Measurements from ENCODE around the gene SEC23B. TPM values are rescaled to one million over a fixed set of nuclear protein-coding genes. Genes with fewer than 3 reads are reported as not detected.

SEC23B gene
- polyA plus RNA-seq, 3 donors = 38.9 to 88.1 (median 68.4) TPM

DNA sequence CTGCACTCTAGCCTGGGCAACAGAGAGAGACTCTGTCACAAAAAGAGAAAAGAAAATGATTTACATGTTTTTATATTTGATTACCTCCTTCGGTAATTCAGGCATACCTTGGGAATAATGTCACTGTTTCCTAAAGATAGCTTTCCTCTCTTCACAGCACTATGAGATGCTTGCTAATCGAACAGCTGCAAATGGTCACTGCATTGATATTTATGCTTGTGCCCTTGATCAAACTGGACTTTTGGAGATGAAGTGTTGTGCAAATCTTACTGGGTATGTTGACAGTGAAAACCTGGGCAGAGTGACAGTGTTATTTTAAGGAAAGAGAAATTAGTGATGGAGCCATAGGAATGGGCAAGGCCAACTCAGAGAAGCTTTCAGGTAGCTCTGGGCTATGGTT lies 19.6 kb downstream of the SEC23B start:
- no peak overlapping the region for H3K9ac ChIP-seq (ENCODE audit: insufficient read depth, low read length, poor library complexity, severe bottlenecking)
- peaks cover 6% of the 10 kb centered on the region for H4K20me1 ChIP-seq (ENCODE audit: insufficient read depth, low read length)
- intact Hi-C loops (cut with micrococcal nuclease) = no loop called here
- 100% methylated on average over 1 of the region's 2 CpGs for WGBS (ENCODE audit: insufficient coverage)
- no peak overlapping the region for H3K4me2 ChIP-seq (replicated peaks; ENCODE audit: extremely low read depth, low read length, poor library complexity, severe bottlenecking)
- H3K4me1 Mint-ChIP-seq = no peaks in the 10 kb centered on the region
- H3K9me3 ChIP-seq (replicated peaks in 1 of 2; ENCODE audit: control insufficient read depth in 1 of 2, insufficient read depth in 1 of 2, low read length in 2 of 2) = no peaks in the 10 kb centered on the region
- no peak overlapping the region for H3K4me3 ChIP-seq (replicated peaks in 1 of 3; ENCODE audit: low read depth in 2 of 3, low read length in 3 of 3)
- peaks cover 4% of the 10 kb centered on the region for H3K79me2 ChIP-seq (ENCODE audit: insufficient read depth, low read length)
- peaks cover 87 to 89% of the 10 kb centered on the region in 2 donors for H3K36me3 ChIP-seq (replicated peaks in 1 of 2; ENCODE audit: control insufficient read depth in 1 of 2, insufficient read depth in 2 of 2, low read length in 2 of 2)
- H3K27ac ChIP-seq (ENCODE audit: low read depth in 1 of 2, low read length in 2 of 2) = no peak overlapping the region
- H3K4me1 ChIP-seq (ENCODE audit: control insufficient read depth in 1 of 2, insufficient read depth in 2 of 2, low read length in 2 of 2) = no peaks in the 10 kb centered on the region
- no peak overlapping the region for H3K4me3 Mint-ChIP-seq
- peaks cover 76 to 93% of the 10 kb centered on the region in 2 donors for H3K36me3 Mint-ChIP-seq
- H3K9me3 Mint-ChIP-seq = no peaks in the 10 kb centered on the region
- no peaks in the 10 kb centered on the region for H3K27me3 ChIP-seq (ENCODE audit: control insufficient read depth in 2 of 2, insufficient read depth in 2 of 2, low read length in 2 of 2)
- DNase-seq = no peak
- TF ChIP-seq, protein P1, sequence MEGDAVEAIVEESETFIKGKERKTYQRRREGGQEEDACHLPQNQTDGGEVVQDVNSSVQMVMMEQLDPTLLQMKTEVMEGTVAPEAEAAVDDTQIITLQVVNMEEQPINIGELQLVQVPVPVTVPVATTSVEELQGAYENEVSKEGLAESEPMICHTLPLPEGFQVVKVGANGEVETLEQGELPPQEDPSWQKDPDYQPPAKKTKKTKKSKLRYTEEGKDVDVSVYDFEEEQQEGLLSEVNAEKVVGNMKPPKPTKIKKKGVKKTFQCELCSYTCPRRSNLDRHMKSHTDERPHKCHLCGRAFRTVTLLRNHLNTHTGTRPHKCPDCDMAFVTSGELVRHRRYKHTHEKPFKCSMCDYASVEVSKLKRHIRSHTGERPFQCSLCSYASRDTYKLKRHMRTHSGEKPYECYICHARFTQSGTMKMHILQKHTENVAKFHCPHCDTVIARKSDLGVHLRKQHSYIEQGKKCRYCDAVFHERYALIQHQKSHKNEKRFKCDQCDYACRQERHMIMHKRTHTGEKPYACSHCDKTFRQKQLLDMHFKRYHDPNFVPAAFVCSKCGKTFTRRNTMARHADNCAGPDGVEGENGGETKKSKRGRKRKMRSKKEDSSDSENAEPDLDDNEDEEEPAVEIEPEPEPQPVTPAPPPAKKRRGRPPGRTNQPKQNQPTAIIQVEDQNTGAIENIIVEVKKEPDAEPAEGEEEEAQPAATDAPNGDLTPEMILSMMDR (IDR thresholded peaks at IDR 0.05) = no peak
- no peak overlapping the region for H3K27ac Mint-ChIP-seq
- H3K27me3 Mint-ChIP-seq (ENCODE audit: low read depth in 3 of 3) = peaks cover 0 to 1% (median 0%) of the 10 kb centered on the region in 3 donors
- H2AFZ ChIP-seq (ENCODE audit: insufficient read depth, low read depth, low read length, poor library complexity, severe bottlenecking) = no peak overlapping the region

DNA sequence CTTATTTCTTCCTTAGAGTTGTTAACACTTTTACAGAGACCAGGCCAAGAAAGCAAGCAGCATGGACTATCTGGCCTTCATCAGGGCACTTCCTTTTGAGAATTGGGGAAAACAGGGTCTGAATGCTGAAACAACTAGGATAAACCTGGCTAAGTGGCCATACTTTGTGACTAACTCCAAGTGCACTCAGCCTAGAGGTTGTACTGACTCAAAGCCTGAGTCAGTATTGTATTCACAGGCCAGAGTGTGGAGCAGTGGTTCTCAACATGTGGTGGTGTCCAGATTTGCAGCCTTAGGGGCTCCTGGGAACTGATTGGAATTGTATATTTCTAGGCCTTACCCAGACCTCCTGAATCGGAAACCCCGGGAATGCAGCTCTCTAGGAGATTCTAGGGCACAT lies 20.1 kb downstream of the SEC23B start:
- peaks cover 5% of the 10 kb centered on the region for H4K20me1 ChIP-seq (ENCODE audit: insufficient read depth, low read length)
- H3K27ac ChIP-seq (ENCODE audit: low read depth in 1 of 2, low read length in 2 of 2) = no peak overlapping the region
- DNase-seq = no peak
- H3K4me3 ChIP-seq (replicated peaks in 1 of 3; ENCODE audit: low read depth in 2 of 3, low read length in 3 of 3) = no peak overlapping the region
- Mint-ChIP-seq H3K9me3 (no peaks in the 10 kb centered on the region), H3K36me3 (peaks cover 81 to 98% of the 10 kb centered on the region in 2 donors), H3K27me3 (ENCODE audit: low read depth in 3 of 3) (peaks cover 0 to 1% (median 0%) of the 10 kb centered on the region in 3 donors), H3K27ac (no peak overlapping the region), H3K4me3 (no peak overlapping the region), H3K4me1 (no peaks in the 10 kb centered on the region)
- TF ChIP-seq, protein P1 (IDR thresholded peaks at IDR 0.05) = no peak
- no peaks in the 10 kb centered on the region for H3K9me3 ChIP-seq (replicated peaks in 1 of 2; ENCODE audit: control insufficient read depth in 1 of 2, insufficient read depth in 1 of 2, low read length in 2 of 2)
- H3K79me2 ChIP-seq (ENCODE audit: insufficient read depth, low read length) = peaks cover 4% of the 10 kb centered on the region
- H3K9ac ChIP-seq (ENCODE audit: insufficient read depth, low read length, poor library complexity, severe bottlenecking) = no peak overlapping the region
- H3K36me3 ChIP-seq (replicated peaks in 1 of 2; ENCODE audit: control insufficient read depth in 1 of 2, insufficient read depth in 2 of 2, low read length in 2 of 2) = peaks cover 92% of the 10 kb centered on the region in 2 donors
- intact Hi-C loops (cut with micrococcal nuclease) = no loop called here
- no peaks in the 10 kb centered on the region for H3K4me1 ChIP-seq (ENCODE audit: control insufficient read depth in 1 of 2, insufficient read depth in 2 of 2, low read length in 2 of 2)
- H3K27me3 ChIP-seq (ENCODE audit: control insufficient read depth in 2 of 2, insufficient read depth in 2 of 2, low read length in 2 of 2) = no peaks in the 10 kb centered on the region
- H2AFZ ChIP-seq (ENCODE audit: insufficient read depth, low read depth, low read length, poor library complexity, severe bottlenecking) = no peak overlapping the region
- no peak overlapping the region for H3K4me2 ChIP-seq (replicated peaks; ENCODE audit: extremely low read depth, low read length, poor library complexity, severe bottlenecking)
- WGBS (ENCODE audit: insufficient coverage) = 100% methylated on average over 1 of the region's 2 CpGs

Measured in CD14-positive monocyte (primary cell).